Stimulated activated CD8-positive, alpha-beta memory T cell treated with anti-CD3 and anti-CD28 coated beads, Interleukin-12 subunit alpha, Interleukin-12 subunit beta, amount 100 ng/mL, for 24 hours (primary cell): Measurements from ENCODE around the gene NEK6.

ENCODE experiments used
- DNase-seq: peaks from one replicate; pipeline ENCODE4 v3.0.0-alpha.2; 2020; ENCODE audit errors: extremely low read depth

Gene NEK6

DNA sequence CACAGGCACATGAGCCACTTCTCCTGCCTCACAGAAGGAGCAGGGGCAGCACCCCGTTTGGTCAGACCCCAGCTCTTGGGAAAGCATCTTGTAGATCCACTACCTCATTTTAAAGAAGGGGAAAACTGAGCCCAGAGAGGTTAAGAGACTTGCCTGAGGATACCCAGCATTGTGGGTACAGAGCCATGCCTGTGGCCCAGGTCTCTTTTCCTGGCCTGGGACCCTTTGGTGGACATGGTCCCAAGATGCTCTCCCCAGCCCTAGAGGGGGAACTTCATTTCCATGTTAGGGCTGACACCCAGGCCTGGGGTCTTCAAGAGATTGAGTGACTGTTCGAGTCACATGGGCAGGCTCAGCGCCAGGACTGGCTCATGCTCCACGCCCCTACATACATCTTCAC is 64.2 kb downstream of the NEK6 start:
- no peak for DNase-seq

DNA sequence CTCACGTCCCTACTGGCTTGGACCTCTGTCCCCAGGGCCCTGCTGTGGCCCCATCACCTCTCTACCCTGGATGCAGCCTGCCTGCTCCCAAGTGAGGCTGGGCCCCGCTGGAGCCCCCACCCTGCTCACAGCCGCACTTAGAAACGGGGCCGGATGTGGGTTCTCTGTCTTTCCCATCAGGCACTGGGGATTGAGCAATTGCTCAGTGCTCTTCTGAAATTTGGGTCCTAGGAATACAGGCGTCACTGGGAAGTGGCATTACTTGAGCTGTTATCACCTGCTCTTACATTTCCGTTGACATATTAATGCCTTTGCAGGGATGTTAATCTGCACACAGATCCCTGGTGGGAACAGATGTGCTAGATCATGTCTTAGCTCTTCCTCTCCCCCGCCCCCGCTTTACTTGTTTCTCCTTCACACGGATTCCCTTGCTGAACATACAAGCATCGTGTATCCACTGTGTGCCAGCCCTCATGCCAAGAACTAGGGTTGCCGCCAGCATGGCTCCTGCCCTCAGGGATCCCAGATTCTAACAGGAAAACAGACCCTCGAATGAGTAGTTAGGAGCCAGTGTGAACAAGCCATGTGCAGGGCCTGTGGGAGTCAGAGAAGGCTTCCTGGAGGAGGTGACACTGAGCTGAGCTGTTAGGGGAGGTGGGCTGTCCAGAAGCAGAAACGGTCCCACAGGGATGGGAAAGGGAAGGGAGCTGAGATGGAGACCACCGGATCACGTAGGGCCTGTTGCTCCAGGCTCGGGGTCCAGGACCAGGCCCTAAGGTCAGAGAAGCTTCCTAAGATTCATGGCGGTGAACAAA is 65.1 kb downstream of the NEK6 start:
- DNase-seq, result no peak

DNA sequence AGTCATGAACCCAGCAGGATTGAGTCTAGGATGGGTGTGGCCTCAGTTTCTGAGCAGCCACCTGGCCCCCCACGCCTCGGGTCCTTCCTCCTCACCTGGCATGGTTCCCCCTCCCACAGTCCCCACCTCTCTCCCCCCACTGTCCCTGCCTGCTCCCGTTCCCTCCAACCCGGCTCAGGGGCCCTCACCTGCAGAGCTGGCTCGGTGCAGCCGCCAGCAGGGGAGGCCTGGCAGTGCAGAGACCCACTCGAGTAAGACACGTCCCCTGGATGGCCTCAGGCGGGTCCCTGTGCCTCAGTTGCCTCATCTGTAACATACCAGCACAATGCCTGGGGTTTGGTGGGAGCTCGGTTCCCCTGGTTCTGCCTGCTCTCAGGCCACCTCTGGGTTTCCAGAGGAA is 66.2 kb downstream of the NEK6 start:
- DNase-seq, result no peak

DNA sequence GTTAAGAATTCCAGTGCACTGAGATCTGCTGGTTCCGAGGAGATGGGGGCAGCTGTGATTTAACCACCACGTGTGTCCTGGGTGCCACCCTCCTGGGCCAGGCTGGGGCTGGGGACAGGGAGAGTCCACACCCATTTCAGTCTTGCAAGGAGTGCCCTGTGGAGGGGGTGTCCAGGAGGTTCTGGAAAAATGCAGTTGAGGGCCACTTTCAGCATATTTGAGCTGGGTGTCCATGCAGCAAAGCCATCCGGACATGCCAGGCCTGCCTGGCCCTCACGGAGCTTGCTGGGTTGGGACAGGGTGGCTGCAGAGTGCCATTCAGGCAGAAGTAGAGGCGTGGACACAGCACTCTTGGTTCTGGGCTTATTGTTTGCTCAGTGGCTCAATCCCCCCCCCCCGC is 68.1 kb downstream of the NEK6 start:
- DNase-seq, result no peak

DNA sequence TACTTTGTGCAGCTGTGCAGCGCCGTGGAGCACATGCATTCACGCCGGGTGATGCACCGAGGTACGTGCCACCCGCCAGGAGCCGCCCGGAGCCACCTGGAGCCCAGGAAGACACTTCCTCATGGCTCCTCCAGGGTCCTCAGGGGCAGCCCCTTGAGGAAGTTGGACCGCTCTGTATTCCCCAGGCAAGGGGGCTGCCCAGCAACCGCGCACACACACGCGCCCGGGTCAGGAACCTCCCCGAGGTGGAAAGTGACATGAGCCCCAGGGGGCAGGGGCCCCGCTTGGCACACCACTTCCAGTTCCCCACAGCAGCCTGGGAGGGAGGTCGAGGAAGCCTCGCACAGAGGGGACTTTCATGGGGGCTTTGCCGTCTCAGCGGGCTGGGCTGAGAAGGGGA is 68.6 kb downstream of the NEK6 start:
- DNase-seq, result no peak

DNA sequence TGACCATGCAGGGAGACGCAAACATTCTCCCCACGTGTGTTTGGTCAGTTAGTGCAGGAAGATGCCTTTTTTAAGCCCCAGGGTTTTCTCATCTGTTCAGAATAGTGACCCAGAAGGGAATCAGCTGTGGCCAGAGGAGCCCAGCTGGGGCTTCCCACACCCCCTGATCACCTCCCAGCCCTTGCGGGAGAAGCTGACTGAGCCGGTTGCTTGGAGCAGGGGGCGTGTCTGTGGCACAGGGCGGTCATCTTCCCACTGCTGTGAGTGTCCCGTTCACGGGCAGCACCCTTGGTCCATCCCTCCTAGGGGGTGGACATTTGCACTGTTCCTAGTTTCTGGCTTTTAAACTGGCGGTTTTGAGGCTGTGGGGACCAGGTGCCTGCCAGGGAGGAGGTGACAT is 69.7 kb downstream of the NEK6 start:
- no peak for DNase-seq

DNA sequence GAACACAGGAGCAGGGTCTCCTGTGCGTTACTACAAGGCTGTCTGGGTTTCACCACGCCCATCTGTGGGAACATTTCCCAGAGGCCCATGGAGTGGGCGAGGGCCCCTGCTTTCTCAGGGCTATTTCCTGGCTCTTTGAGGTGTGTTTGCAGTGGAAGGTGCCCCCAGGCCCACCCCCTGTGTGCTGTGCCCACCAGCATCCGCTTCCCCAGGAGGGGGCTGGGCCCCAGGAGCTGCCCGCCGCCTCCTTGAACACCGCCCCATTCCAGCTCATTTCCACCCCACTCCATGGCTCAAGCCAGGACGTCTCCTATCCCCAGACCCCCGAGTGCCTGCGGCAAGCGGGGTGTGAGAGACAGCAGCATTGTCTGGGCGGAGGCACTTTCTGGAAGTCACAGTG is 70.5 kb downstream of the NEK6 start:
- no peak for DNase-seq

DNA sequence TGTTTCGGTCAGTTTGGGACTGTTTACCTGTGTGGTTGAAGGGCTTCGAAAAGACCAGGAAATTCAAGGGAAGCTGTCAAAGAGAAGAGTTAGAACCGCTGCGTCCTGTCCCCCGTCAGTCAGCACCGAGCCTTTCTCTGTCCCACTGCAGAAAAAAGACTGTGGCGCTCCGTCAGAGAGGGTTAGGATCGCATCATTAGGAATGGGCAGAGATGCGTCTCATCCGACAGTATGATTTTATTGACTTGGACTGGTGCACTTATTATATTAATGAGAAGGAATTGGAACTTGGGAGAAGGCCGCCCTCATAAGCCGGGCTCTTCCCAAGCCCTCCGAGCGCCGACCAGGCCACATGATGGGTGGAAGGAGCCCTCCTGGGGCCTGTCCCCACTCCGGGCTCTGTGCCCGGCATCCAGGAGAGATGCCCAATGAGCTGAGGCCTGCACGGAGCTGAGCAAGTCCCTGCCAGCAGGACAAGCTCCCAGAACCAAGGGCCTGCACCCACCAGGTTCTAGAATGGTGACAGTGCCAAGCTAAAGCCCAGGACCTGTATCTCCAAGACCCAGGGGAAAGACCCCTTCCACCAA is 71.5 kb downstream of the NEK6 start:
- DNase-seq, result no peak

DNA sequence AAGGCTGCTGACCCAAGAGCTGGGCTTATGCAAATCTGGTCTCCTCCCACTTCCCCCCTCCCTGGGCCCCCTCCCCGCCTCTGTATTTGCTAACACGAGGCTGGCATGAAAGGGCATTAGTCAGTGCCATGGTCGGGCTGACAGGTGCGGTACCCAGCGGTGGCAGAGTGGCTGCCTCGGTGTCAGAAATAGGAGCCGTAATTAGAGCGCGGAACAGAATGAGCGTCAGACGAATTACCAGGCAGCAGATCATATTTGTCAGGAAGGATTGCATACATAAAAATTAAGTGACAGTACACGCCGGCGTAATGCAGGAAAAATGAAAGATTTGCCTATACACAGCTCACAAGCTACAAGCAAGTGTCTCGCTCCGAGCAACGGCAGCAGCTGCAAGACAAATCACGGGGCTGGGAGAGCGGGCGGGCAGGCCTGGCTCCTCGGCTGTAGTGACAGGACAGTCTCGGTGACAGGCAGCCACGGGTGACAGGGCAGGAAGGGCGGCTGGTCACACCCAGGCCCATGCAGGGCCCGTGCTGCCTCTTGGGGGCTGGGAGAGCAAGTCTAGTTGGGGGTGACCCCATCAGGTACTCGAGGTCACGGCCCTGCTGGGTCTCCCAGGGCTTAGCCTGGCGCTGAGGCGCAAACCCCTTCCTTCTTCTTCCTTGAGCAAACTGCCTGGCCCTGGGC is 72.4 kb downstream of the NEK6 start:
- DNase-seq, result no peak

DNA sequence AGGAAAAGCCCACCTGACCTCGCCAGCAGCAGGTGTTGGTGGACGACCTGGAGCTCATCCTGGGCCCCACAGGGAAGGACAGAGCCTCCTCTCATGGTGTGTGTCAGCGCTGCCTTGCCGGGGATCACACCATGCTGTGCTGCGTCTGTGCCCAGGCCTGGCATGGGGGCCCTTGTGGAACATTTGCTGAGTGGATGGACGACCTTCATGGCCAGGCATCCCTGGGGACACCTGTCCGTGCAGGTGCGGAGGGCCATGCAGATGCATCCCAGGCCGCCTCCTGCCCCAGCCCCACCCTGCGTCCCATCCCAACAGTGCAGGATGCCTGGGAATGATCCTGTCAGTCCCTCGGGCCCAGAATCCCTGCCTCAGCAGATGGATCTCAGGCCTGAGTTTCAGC is 73.8 kb downstream of the NEK6 start:
- DNase-seq, result no peak

DNA sequence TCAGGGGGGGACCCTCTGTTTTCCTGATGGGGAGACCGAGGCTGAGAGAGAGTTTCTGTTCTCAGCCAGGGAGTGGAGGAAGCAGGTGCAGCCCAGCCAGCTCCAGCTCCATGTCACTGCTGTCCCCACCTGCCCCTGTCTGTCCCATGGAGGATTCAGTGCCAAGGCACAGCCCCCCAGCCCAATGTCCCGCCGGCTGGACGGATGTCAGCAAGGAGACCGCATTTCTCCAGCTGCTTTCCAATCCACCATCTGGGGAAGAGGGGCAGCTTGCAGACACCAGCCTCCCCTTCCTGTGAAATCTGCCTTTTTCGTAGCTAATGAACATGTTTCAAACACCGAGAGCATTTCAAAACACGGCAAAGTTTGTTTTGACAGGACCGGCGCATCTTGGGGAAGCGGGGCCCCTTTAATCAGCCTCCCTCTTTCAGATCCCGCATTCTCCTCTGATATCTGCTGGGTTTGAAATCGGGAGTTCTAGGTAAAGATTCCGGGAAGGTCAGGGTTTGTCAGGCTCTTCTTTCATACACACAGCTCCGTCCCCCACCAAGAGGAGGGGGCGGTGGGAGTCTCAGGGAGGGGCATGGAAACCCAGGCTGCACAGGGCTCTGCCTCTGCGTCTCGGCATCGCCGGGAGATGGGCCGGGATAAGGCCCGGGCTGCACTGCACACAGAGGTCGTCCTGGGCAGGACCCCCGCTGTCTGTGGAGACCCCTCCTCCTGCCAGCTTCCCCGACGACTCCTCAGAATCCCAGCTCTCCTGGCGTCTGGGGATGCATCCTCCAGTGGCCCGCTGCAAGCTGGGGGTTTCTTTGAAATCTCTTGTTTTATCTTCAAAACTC is 74.8 kb downstream of the NEK6 start:
- no peak for DNase-seq

DNA sequence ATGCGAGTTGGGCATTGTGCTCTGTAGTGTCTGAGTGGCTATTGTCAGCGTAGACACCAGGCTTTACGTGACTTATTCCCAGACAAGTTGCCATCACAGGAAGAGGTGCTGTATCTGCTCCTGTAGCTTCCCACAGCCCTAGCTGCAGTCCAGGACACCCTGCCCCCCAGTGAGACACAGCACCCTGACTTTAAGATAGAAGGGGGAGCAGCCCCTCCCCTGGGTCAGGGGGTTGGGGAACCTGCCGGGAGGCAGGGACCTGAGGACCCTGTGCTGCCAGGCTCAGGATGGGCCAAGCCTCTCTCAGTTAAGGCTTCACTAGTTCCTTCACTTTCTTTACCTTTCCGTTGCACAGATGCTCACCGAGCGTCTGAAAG is 75.4 kb downstream of the NEK6 start:
- no peak for DNase-seq

DNA sequence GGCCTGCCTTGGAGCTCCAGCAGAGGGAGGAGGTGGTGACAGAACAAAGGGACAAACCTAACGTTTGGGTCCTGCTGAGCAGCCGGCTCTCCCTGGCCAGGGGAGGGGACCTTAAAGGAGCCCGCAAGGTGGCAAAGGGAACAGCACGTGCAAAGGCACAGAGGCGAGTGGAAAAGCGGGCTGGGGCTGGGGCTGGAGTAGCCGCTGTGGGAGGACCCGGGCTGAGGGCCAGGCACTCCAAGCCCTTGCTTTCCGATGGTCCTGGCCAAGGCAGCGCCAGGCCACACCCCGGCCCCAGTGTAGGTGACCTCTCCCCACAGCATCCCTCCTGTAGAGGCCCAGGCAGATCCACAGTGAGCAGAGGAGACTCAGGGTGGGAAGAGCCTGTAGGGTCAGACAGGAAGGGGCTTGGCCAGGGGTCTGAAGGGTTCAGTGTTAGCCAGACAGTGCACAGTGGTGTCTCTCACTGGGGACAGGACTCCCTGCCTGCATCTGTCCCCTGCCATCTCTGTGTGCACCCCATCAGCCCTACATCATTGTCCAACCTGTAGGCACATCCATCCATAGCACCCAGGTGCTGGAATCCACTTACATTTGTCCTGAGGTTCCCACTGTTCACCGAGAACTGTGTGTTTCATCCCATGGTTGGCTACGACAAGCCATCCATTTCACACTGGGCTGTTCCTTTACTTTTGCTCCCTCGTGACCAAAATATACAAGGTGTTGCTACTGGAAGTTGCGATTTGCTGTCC is 77.0 kb downstream of the NEK6 start:
- no peak for DNase-seq

DNA sequence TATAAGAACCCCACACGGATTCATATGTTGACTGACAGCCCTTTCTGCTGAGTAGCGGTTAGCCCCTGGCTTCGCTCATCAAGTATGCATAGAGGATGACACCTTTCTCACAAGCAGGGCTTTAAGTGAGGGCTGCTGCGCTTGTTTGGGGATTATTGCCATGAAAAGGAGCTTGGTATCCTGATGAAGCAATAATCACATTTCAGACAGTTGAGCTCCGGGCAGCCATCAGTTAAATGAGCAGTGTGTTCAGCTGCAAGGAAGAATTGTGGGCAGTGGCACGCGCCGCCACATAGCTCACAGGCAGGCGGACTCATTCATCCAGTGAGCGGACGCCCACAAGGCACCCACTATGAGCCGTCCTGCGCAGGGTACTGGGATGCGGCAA is 77.6 kb downstream of the NEK6 start:
- no peak for DNase-seq

DNA sequence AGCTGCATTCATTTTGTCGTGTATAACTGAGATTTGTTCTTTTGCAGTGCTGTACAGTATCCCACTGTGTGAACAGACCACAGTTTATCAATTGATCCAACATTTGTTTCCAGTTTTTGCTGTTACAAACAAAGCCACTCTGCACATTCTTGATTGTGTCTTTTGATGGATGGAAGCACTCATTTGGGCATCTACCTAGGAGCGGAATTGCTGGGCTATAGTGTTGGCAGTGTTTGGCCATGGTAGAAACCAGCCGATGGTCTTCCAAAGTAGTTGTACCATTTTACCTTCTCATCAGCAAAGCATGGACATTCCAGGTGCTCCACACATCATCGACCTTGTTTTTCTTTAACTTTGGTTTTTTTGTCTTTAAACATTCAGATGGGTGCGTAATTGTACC is 79.8 kb downstream of the NEK6 start:
- DNase-seq, result no peak

DNA sequence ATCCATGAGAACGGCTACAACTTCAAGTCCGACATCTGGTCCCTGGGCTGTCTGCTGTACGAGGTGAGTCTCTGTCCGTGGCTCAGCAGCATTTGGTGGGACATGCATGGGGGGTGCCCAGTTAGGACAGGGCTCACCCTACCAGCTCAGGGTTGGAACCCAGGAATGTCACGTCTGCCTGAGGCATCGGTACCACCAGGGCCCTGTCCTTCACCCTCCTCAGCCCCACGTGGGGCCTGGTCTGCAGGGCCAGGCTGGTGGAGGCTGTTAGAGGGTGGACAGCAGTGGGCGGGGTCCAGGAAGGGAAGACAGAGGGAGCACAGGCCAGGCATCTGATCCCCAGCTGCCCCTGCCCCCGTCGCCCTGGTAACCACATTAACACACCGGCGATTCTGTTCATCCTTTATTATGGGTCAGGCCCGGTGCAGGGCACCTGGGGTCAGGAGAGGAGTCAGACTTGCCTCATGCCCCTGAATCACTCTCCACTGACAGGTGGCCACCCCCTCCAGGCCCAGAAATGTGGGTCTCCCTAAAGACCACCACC is 81.9 kb downstream of the NEK6 start:
- no peak for DNase-seq

DNA sequence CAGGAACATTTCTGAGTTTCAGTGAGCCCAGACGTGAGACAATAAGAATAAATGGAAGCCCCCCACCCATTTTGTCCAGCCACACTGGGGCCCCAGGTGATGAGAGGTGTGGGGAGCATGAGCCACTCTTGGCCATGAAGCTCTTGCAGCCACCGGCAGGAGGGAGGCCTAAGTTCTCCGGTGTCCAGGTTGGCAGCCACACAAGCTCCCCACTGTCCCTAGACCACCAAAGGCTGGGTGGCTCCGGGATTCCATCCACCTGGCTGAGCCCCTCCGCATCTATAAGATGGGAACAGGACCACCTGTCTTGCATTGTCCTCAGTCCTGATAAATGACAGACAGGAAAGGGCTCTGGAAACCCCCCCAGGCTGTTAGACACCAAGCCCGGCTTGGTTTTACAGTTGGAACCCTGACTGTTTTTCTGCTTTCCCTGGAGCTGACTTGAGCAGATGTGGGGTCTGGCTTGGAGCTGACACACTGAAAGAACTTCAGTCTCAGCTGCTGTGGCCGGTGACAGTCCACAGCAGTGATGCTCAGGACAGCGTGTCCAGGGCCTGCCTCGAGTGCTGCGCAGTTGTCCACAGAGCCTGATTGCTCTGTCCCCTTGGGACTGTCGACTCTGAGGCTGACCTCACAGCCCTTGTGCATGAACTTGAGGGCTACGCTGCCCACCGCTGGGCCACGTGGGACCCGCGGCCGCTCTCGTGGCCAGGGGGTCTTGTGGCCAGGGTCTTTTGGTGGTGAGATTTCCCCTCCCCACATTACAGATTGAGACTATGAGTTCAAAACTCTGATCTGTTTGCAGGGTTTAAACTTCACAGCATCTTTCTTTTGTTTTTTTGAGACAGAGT is 82.7 kb downstream of the NEK6 start:
- no peak for DNase-seq

DNA sequence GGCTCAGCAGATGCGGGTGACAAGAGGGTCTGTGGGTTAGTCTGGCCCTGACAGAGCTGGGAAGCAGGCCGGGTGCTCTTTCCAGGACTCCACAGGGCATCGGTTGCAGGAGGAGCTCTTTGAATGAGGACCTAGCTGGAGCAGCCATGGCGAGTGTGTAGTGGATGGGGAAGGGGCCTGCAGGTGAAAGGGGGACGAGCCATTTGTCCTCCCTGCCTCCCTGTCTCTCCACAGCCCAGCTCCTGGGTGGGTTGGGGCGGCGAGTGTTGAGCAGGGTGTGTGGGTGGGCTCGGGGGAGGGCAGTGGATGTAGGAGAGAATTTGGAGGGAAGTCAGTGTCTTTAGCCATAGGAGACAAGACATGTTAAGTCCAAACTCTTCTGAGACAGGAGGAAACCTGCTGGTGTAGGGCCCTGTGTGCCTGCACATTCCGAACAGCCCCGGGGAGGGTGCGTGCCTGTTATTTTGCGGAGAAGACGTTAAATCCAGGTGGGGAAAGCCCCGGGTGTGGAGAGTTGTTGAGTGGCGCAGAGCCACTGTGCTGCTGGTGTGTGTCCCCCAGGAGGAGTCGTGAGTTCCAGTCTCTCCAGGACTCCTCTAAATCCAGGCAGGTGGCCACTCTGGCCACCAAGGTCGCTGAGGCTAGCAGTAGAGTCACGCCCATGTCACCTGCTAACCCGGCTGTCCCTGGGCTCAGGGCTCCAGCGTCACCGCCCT is 83.9 kb downstream of the NEK6 start:
- DNase-seq, result no peak

DNA sequence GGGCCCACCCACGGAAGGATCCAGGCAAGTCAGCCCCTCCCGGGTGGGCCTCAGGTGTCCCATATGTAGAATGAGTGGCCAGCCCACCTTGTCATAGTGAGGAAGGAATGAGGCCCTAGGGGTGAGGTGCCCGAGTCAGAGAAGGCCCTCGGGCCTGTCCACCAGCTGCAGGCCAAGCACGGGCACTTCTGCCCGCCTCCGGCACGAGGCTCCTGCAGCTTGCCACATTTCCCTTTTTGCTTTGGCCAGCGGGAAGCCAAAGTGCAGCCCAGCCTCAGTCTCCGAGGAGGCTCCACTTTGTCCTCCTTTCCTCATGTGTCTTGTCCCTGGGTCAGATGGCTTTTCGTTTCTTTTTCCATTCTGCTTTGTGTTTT is 84.6 kb downstream of the NEK6 start:
- DNase-seq, result no peak
